Measurements from ENCODE around the gene SMYD3.

DNA sequence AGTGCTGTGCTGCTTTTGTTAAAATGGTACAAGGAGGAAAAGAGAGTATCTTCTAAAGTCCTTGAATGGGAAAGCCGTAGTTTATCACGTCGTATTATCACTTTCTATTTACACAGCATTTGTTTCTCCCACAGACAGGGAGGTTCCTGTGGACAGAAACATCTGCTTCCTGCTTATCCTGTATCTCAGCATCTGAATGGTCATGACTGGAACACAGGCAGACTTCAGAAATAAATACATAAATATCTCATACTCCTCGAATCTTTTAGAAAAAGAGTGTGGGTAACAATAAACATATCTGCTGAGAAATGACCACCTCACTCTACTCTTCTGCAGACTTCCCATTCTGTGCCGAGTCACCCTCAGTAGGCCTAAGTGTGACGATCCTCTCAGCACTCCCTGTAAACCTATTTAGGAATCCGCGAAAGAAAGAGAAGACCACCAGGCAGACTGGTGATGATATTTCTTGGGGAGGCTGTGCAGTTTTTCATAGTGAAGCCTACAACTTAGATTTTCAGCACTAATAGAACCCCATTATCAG, 393.5 kb downstream of the SMYD3 start:
- no peak for TF ChIP-seq PKNOX1 (IDR thresholded peaks at IDR 0.05)
- no peak for TF ChIP-seq TARDBP (IDR thresholded peaks at IDR 0.05)
- TF ChIP-seq SP1 (IDR thresholded peaks at IDR 0.05) = no peak
- TF ChIP-seq HDGF (IDR thresholded peaks at IDR 0.05; ENCODE audit: borderline replicate concordance) = no peak
- TF ChIP-seq FOXK2 (IDR thresholded peaks at IDR 0.05) = no peak
- TF ChIP-seq ELF4 (IDR thresholded peaks at IDR 0.05) = no peak
- no peak for TF ChIP-seq FOXM1 (IDR thresholded peaks at IDR 0.05; ENCODE audit: borderline replicate concordance)
- TF ChIP-seq NFRKB (IDR thresholded peaks at IDR 0.05) = no peak
- TF ChIP-seq LEF1 (IDR thresholded peaks at IDR 0.05; ENCODE audit: borderline replicate concordance) = no peak
- TF ChIP-seq L3MBTL2 (conservative IDR thresholded peaks at IDR 0.05) = no peak
- no peak for TF ChIP-seq SUZ12 (IDR thresholded peaks at IDR 0.05)
- no peak for TF ChIP-seq ARNT (IDR thresholded peaks at IDR 0.05)
- TF ChIP-seq BHLHE40 (IDR thresholded peaks at IDR 0.05; ENCODE audit: borderline replicate concordance) = no peak

Measured in HEK293T (cell line).